Measurements from ENCODE around the gene DENND5A.
"Not testable (repeated sequence)": the region's sequence is repeated elsewhere in the genome, so short reads cannot be mapped to it uniquely, and the experiment has no call there.

DENND5A gene

GRCh38 chr11:9137293-9138132, 127.6 kb downstream of the DENND5A start:
- peak; percentile 47 for DNase-seq (ENCODE audit: low spot score)

DNA sequence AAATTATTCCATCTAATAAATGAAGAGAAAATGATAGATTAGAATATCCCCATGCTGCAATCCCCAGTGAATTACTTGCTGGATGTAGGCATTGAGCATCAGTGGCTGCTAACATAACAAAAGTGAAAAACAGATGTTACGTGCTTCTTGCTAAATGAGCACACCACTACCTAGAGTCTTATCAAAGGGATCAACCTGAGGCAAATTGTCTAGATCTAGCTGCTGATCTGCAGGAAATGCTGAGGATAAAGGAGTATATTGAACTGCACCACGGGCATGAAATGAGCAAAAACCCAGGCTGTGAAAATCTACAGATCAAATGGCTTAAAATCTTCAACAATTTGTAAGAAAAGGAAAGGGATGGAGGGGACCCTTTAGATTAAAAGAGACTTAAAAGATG, 128.4 kb downstream of the DENND5A start:
- no peak for DNase-seq (ENCODE audit: low spot score)

GRCh38 chr11:9133956-9134355, 131.2 kb downstream of the DENND5A start:
- no peak for DNase-seq (ENCODE audit: low spot score)

- no peak for DNase-seq (ENCODE audit: low spot score)
Observed at GRCh38 chr11:9132203-9132878, 132.8 kb downstream of the DENND5A start.

DNA sequence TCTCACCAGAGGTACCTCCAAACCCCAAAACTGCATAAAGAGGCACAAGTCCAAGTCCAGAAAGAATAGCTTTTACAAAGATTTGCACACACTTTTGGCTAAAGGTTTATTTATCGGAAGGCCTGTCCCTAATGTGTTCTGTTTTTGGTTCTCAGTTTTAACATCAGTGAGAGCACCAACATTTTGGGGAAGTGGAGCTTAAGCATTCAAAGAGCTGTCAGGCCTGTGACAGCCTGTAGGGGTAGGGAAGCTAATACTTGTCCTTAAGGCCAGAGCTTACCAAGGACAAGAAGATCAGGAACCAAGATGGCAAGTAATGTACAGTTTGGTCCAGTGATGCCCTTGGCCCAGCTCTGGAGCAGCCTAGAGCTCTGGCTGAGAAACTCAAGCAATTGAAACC, 134.9 kb downstream of the DENND5A start:
- no peak for DNase-seq (ENCODE audit: low spot score)

- DNase-seq (ENCODE audit: low spot score): no peak
Observed at GRCh38 chr11:9126636-9127035, 138.5 kb downstream of the DENND5A start.

DNA sequence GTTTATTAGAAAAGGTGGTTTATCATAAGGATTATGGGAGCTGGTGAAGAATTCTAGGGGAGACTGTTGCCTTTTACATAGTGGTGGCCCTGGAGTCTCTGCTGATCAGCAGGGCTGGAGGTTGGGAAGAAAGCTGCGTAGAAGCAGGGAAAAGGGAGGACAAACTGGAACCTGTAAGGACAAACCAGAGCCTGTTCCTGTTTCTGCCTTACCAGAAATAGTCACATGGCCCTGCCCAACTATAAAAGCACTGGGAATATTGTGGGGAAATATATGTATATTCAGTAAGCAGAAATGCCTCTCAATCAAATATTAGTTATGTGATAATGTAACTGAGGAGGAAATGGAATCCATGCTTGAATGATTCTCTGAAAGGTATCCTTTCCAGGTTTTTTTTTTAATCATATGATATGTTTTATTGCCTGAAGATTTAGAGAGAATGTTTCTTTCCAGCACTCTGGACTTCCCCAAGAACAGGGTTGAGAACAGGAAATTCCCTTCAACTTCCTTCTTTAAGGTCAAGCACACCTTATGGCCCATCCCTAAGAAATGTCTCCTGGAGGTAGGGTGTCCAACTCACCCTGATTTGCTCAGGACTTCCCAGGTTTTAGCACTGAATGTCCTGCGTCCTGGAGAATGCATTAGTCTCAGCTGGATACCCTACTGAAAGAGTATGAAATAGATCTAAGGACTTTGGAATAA, 139.8 kb downstream of the DENND5A start:
- DNase-seq (ENCODE audit: low spot score): no peak

DNA sequence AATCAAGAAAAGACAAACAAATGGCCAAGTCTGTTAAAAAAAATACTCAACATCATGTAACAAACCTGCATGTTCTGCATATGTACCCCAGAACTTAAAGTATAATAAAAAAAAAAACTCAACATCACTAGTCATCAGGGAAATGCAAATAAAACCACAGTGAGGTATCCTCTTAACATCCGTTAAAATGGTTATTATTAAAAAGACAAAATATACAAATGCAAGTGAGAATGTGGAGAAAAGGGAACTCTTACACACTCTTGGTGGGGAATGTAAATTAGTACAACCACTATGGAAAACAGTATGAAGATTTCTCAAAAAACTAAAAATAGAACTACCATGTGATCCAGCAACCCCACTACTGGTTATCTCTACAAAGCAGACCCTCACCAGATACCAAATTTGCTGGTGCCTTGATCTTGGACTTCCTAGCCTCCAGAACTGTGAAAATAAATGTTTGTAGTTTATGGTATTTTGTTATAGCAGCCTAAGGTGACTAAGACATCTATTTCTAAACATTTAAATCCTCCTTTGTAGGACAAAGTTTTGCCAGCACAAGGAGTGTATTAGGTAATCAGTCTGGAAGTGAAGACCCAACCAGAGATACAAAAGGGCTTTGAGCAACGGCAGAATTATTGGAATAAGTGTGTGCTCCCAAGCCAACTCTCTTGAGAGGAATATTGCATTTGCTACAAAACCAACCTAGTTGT, 141.4 kb downstream of the DENND5A start:
- DNase-seq (ENCODE audit: low spot score): no peak

DNA sequence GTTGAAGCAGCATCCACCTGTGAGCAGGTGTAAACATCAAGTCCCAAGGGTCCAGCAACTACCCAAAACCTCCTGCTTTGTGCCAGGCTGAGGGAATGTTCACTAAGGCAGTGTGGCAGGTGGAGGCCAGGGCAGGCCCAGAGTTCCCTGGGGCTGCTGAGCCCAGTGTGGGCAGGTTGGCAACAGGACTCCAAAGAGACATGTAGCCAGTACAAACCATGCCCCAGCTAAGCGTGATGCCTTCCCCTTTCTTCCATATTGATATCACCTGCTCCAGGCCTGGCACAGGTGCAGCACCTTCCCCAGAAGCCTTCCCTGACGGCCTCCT, 143.7 kb downstream of the DENND5A start:
- no peak for DNase-seq (ENCODE audit: low spot score)

GRCh38 chr11:9120664-9121468, 144.3 kb downstream of the DENND5A start:
- no peak for DNase-seq (ENCODE audit: low spot score)

DNA sequence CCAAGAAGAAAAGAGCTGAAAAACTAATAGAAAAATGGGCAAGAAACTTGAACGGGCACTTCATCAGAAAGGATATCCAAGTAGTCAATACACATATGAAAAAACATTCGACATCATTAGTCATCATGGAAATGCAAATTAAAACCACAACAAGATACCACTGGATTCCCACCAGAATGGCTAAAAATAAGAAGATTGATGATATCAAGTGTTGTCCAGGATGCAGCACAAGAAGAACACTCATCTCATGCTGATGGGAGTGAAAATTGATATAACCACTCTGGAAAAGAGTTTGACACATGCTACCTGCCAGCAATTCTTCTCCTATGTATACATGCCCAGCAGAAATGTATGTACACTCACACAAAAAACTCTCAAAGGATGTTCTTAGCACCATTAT, 146.9 kb downstream of the DENND5A start:
- no peak for DNase-seq (ENCODE audit: low spot score)

DNA sequence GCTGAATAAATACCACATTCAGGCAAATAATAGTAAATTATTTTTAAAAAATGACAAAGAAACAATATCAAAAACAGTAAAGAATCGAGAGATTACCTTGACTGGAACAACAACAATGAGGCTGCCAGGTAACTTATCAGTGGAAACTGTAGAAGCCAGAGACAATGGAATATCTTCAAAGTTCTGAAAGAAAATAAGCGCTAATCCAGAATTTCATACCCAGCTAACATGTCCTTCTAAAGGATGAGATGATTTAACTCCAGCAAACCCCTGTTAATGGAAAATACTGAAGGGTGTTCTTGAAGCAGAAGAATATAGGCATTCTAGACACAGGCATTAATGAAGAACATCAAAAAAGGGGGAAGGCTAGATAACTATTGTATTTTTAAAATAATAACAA, 153.1 kb downstream of the DENND5A start:
- no peak for DNase-seq (ENCODE audit: low spot score)

GRCh38 chr11:9109858-9110731, 155.1 kb downstream of the DENND5A start:
- DNase-seq (ENCODE audit: low spot score): no peak

- no peak for DNase-seq (ENCODE audit: low spot score)
Observed at GRCh38 chr11:9104580-9104979, 160.6 kb downstream of the DENND5A start.

- no peak for DNase-seq (ENCODE audit: low spot score)
Observed at GRCh38 chr11:9103542-9104276, 161.4 kb downstream of the DENND5A start.

DNA sequence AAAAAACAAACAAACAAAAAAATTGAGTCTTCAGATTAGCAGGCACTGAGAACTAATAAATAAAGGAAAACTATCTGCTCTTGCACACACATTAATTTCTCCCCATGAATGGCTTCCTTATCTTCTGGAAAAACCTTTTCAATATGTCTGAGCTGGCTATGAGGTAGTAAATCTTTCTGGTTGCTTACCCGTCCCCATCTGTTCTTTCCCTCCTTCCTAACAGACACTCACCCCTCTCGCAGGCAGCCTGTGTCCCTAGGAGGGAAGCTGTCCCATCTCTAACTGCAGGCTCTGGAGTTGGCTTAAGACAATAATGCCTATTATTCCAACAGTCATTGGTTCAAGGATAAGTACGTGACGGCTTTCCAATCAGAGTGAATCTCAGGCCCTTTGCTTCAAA, 165.5 kb downstream of the DENND5A start:
- DNase-seq (ENCODE audit: low spot score): no peak

DNA sequence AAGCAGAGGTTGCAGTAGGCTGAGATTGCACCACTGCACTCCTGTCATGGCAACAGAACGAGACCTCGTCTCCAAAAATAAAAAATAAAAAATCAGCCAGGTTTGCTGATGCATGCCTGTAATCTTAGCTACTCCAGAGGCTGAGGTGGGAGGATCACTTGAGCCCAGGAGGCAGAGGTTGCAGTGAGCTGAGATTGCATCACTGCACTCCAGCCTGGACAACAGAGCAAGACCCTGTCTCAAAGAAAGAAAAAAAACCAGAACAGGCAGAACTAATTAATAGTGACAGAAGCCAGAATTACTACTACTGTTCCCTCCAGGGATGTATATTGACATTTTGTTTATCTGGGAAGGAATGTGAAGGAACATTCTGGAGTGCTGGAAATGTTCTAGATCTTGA, 166.7 kb downstream of the DENND5A start:
- DNase-seq (ENCODE audit: low spot score): not testable (repeated sequence)

GRCh38 chr11:9097186-9097943, 167.8 kb downstream of the DENND5A start:
- DNase-seq (ENCODE audit: low spot score): not testable (repeated sequence)

- DNase-seq (ENCODE audit: low spot score): no peak
Observed at GRCh38 chr11:9096427-9096826, 168.7 kb downstream of the DENND5A start.
